HG02973 (cell line): ENCODE results near the gene MYRIP.

Experiments
- ATAC-seq: cut with Tn5 transposase; IDR thresholded peaks from one replicate; pipeline ENCODE4 v1.9.1; 2021; ENCODE audit warnings: moderate library complexity; ENCODE audit not compliant: unreplicated experiment

The MYRIP gene

DNA sequence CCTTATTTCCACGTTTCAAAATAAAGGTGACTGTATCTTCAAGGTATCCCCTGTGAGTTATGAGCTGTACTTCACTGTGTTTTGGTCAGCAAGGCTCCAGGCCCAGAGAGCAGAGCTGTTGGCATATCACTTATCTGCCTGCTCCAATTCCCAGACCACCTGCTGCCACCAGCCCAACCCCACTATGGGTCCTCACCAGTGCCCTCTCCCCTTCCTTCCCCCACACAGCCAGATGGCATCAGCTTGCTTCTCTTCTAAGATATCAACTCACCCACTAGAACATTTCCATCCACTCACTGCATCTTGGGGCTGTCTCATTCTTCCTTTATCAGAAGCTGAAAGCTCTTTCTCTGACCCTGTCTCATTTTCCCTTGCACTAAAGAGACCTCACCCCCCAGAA is 363.2 kb downstream of the MYRIP start:
- no peak for ATAC-seq

DNA sequence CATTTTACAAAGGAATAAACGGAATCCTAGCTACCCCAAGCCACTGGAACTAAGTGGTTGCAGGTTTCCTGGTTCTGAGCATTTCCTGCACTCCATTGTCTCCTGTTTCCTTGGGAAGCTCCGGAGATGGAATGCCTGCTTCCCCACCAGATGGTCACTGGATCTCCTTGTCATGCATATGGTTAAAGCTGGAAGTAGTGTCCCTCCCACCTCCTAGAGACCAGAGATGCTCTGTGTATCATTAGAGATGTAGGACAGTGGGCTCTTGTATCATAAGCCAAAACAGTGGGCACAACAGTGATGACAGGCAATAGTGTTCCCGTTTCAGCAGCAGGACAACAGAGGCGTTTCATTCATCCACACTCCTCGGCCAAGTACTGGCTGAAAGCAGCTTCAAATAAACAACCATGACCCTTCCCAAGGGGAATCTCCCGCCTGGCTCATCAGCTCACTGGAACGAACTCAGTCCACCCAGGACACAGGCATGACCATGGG is 363.9 kb downstream of the MYRIP start:
- ATAC-seq, result no peak

DNA sequence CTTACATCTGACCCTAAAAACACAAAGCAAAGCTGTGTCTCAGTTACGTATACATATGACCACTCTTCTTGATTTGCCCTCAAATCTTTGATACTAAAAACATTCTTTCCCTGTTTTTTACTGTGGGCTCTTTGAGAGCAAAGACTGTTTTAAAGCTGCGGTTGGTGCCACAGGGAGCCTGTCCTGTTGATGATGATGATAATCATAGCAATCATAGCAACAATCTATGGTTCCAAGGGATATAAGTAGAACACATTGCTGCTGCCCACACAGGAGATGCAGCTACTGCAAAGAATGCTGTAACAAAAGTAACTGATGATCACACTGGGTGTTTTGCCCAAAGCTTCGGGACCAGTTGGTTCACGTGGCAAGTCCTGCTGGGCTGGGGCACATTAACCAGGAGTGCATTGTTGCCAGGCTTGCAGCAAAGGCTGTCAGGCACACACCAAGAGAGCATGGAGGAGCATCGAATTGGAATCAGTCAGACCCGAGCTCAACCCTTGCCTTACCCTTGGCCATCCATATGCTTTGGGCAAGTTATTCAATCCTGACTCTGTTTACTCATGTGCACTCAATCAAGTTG is 368.7 kb downstream of the MYRIP start:
- ATAC-seq, result no peak

DNA sequence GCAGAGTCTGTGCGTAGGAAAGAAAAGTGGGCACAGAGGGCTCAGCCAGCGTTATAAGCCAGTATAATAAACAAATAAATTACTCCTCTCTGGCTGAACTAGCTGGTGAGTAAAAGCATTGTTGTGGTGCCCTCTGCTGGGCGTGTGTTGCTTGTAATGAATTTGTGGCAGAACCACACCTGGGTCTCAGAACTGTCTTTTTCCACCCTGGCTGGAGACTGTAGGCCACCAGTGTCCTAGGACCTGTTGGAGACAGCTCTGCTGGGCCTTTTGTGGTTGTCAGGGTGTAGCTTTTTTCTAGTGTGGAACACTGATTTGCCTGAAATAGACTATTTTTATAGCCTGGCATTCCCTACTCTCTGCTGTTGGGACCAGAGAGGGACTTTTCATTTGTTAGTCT is 369.6 kb downstream of the MYRIP start:
- ATAC-seq, result no peak

DNA sequence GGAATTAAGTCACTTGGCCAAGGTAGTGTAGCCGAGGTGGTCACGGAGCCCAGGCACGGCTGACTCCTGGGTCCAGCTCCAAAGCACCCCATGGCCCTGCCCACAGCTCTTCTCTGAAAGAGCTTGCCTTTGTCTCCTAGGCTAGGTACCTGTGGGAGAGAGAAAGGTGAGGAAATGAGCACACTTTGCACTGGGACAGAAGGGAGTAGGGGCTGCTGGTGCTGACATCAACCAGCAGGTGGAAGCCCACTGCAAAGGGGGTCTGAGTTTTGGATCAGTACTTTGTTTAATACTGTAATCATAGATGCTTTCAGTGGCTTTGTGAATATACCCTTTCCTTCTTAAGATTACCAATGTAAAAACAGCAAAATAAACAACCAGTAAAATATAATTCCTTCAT is 371.8 kb downstream of the MYRIP start:
- ATAC-seq, result no peak

DNA sequence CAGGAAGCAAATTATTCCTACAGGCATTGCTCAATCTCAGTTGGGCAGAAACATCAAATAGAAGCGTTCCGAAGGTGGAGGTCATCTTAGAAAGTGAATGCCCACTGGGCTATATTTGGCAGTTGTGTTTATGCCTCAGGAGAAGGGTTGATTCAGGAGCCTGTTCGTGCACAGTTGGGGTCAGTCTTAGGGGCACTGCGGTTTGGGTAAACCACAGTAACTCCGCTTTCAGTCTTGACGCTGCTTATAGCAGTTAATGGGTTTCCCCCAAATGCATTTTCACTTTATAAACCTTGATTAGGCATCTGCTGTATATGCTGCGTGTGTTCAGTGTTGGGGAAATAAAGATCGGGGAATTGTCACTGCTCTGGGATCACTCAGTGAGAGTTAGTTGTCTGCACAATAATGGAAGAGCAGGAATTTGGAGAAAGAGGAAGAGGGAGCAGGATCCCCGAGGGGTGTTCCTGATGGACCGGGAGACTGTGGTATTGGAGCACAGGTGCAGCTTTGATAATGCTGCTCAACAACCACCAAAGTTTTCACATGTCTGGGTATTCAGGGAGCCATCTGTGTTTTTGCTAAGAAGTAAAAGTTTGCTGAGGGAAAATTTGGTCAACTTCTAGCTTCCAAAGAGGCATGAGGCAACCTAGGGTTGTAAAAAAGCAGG is 375.8 kb downstream of the MYRIP start:
- peak; percentile 49 for ATAC-seq

DNA sequence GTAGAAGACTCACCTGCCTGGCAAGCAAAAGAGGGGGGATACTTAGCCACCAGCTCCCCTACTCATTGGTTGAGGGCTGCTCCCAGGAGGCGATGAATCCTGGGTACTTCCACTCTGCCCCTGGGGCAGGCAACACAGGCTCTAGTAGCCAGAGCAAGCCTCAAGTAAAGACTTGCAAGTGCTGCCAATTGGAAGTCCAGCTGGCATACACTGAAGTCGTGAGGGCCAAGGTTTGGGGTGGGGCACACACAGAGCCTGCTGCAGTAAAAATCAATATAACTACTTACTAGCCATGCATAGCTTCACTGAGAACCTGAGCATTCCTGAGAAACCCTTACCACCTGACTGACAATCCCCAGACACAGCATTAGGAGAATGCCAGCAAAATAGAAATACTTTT is 377.1 kb downstream of the MYRIP start:
- ATAC-seq, result no peak

DNA sequence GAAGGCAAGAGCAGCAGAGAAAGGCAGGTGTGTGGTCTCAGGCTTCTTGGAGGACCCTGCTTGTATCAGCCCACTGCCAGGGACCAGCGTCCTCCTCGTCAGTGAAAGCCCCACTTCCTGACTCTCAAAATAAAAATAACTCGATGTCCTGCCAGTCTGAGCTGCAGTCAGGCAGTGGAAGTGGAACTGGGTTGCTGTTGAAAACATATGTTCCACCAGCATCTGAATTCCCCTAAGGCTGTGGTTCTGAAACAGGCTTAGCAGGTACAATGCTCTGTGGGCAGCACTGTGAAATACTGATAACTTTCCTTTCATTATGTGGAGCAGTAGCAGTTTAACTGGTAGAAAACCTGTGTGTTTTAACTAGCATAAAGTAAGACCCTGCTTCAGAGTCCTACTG is 378.5 kb downstream of the MYRIP start:
- peak; percentile 66 for ATAC-seq

DNA sequence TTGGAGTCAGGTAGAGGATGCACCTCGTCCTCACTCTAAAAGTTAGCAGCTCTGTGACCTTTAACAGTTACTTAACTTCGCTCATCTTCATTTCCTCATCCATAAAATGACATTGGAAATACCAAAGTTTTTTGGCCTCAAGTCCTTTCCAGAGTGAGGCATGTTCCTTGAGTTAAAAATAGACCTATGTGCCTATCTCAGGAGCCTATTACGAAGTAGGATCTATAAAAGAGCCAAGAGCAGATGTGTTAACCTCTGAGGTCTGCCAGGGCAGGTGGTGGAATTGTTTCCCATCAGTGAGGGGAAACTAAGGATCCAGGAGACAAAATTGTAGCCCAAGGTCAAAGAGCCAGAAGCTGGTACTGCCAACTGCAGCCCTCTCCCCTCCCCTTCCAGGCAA is 379.7 kb downstream of the MYRIP start:
- ATAC-seq, result no peak

DNA sequence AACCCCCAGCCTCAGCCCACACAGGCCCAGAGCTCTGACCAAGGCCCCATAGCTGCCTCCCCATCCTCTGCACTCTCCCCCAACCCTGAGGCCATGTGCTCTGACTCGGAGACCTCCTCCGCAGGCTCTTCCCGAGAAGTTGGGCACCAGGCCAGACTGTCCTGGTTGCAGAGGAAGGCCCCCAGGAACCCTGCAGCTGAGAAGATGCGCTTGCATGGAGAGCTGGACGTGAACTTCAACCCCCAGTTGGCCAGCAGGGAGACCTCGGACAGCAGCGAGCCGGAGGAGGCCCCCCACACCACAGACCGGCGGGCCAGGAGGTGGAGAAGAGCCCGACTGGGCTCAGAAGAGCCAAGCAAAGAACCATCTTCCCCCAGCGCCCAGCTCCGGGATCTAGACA is 380.6 kb downstream of the MYRIP start:
- ATAC-seq, result no peak

DNA sequence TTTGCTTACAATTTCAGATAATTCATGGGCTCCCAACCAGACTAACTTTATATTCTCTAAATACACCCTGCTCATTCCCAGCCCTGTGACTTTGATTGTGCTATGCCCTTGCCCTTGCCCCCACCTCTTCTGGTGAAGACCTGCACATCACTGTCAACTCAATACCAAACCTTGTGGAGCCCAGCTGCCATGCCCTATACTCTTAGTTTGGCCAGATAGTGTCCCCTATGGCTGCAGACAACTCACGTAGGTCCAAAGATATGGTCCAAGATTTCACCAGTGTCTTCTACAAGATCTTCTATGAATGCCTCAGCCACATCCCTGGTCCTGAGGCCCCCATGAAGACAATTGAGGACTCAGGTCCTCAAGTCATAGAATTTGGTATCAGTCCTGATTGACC is 381.8 kb downstream of the MYRIP start:
- no peak for ATAC-seq

DNA sequence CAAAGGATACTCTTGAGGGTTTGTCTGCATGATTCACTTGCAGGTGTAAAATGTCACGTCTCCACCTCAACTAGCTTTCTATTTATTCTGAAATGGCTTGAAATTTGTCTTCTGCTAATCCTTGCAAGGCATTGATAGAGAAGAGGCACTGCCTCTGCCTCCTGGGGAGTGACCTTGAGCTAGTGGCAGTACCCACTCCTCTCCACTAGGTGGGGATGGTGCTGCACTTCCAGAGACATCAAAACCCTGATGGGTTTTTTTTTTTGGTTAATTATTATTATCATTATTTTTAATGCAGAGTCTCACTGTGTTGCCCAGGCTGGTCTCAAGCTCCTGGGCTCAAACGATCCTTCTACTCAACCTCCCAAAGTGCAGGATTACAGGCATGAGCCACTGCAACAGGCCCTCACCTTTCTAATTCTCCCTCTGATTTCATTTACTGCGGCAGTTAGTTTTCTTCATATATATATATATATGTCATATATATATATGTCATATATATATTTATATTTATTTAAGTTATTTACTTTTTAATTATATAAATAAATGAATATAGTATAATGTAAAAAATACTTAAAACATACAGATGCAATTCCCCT is 382.5 kb downstream of the MYRIP start:
- ATAC-seq, result peak; percentile 47

DNA sequence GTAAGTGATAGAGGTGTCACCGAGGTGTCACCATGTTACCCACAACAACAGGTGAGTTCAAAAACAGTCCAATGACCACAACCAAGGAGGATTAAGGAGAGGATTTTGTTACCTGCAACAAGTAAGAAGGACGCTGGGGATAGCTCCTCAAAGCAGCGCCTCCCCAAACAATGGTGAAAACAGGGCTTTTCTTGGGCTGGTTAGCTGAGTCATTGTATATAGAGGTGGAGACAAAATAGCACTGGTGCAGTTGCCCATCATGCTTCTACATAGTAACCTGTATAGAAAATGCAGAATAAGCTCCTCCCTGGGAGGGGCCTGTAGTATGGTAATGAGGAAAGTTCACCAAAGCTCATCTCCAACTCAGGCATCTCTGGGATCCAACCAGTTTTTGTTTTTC is 383.2 kb downstream of the MYRIP start:
- ATAC-seq, result no peak

DNA sequence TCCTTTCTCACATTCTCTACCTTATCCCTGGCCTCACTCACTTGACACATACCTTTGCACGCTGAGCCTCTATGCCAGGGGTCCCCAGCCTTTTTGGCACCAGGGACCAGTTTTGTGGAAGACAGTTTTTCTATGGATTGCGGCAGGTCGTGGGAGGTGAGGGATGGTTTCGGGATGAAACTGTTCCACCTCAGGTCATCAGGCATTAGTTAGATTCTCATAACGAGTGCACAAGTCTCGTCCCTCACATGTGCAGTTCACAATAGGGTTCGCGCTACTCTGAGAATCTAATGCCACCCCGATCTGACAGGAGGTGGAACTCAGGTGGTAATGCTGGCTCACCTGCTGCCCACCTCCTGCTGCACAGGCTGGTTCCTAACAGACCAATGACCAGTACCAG is 387.6 kb downstream of the MYRIP start:
- no peak for ATAC-seq

DNA sequence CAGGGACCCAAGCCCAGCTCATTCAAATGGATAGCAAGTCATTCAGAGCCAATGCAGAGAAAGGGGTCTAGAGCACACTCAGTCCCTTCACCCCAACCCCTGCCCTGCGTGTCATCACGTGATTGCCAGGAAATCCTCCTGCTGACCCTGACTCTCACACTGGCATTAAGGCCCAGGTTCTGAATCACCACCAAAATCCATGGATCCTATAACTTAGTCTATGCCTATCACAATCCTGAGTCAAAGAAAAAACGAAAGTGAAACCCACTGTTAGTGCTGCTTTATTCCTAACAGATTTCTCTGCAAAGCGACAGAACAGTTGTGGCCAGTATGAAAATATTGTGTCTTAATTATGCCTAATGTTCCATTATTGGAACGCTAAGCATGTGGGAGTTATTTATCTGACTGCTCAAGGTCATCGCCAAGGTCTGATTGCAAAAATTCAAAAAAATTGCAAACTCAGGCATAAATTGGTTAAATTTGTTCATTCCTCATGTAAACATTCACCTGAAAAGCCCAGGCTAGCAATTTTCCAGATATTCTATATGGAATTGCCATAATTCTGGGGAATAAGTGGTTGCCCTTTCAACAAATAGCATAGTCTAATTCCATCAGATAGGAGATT is 391.4 kb downstream of the MYRIP start:
- no peak for ATAC-seq

DNA sequence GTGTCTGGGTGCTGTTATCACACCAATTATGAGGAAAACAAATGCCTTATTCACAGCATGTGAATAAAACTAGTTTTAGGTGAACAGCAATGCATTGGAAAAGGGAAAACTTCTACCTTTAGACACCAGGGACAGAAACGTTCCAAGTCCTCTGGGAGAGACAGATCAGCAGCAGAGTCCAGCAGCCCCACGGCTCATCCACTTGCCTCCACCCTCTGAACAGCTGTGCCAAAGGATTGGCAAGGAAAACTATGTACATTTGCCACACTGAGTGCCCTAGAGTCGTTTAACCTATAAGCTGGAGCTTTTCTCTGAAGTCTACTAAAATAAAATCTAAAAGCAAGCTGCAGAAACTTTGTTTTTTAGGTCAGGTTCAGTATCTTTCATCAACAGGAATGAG is 392.4 kb downstream of the MYRIP start:
- ATAC-seq, result no peak

DNA sequence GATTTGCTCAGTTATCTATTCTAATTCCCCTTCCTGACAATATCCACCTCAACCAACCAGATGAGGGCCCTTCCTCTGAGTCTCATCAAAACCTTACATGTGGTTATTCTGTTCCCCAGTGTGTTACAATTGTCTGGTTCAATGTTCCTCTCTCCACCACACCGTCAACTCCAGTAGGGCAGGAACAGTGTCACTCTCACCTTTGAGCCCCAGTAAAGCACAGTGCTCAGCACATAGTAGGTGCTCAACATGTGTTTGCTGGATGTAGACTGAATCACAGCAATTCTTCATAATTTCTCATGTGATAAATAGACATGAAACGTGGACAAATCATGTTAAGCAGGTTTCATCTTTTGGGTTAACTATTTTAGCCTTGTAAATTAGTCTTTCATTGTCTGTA is 397.1 kb downstream of the MYRIP start:
- ATAC-seq, result no peak

DNA sequence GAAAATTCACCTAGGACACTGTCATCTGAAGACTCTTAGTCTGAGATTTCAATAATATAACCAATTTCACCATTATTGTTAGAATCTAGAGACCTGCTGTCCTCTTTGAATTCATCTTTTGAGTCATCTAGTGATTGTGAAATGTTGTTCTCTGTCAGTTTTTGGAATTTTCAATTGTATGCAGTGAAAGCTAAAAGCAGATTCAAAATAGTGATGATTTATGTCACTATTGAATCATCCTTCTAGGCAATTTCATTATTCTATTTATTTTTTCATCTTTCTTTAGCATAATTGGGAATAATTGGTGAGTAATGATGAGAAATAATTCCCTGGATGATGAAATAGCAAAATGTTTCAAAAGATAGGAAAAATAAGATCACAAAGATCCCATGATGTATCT is 398.4 kb downstream of the MYRIP start:
- ATAC-seq, result no peak

DNA sequence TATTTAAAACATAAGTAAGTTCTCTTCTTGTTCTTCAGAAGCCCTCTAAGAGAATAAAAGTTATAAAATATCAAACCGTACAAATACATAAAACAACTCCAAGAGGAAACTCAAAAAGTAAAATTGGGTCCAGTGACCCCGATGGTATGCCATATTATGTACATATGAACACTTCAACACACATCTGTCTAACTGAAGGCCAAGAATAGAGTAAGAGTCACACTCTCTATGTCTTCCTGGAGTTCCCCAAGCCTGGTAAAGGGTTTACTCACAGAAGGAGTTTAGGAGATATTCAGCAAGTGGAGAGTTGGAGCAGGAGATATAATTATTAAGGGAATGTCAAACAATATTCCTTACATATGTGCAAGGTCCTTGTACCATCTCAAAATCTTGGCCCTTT is 398.8 kb downstream of the MYRIP start:
- no peak for ATAC-seq

DNA sequence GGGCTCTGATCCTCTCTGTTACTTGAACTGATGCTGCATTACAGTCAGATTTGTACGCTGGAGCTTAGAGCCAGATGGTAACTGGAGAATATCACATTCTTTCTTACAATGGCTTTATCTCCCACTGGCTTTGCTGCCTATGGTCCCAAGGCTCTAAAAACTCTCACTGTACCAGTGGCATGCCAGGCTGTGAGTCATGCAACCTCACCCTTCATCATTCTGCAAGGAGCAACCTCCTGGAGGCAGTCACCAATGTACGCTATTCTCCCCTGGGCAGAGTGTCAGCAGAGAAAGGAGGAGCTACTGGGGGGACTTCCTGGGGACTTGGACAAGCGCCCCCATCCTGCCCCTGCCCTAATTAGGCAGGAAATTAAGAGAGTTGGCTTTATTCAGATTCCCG is 402.2 kb downstream of the MYRIP start:
- ATAC-seq, result no peak

DNA sequence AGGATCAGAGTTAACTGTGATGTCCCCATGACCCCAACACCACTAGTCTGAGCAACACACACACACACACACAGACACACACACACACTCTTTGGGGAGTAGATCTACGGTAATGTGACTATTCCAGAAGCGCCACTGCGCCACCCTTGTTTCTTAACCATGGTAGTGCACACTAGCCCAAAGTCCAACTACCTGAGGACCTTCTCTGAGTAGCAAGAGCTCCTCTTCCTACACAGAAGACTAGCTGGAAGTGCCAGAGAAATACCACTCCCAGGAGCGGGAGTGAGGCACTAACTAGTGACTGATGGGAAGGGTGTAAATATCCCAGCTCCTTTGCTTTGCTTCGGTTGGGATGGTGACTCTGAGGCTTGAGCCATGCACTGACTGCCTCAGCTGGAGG is 404.1 kb downstream of the MYRIP start:
- no peak for ATAC-seq

DNA sequence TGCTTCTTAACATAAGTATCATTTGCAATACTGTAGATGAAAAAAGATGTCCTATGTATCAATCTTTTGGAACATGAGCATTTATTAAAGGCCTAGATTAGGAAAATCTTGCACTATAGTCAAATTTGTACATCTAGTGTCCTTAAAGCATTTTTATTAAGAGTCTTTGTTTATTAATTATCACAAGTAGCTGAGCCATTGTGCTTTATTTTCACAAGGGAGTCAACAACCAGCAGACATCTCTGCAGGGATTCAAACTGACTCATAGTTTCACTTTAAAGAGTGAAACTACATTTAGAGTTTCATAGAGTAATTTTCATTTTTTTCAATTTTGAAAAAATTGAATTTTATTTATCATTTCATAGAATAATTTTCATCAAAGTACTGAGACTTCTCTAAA is 405.6 kb downstream of the MYRIP start:
- ATAC-seq, result no peak
